Erythroblast (primary cell): ENCODE data around the gene PRKD1.

Experiments used
- GATA1 ChIP-seq: IDR thresholded peaks from 2 replicates; pipeline ENCODE4 v1.6.1; 2011; ENCODE audit warnings: low read depth, mild to moderate bottlenecking, control low read depth, low read length, moderate library complexity
- POLR2A ChIP-seq: IDR thresholded peaks from 2 replicates; pipeline ENCODE4 v1.6.1; 2011; ENCODE audit warnings: mild to moderate bottlenecking, low read length

DNA sequence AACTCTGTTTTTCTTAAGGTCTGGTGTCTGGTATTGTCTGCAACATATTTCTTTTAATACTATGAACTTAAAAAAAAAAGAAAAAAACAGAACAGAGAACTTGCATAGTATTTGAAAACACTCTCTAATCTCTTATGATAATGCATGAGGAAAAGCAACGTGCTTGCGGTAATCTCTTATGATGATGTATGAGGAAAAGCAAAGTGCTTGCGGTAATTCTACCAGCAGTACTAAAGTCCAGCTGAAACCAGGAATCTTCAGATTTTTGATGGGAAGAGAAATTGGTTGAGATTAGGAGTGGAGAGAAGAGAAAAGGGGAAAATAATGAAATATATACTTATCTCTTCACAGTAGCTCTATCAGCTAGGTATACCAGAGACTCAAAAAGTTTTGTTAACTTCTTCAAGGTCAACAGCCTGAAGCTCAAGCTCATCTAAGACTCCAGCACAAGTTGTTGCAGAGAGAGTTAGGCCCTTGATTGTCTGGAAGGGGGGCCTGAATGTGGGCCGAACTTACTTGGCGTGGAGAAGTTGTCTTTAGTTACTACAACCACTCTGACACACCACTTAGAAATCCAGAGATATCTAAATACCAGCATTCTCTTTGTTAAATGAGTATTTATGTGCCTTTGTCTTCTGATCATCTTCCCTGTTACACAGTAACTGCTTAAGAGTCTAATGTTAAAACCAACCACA lies 240.4 kb downstream of the PRKD1 start:
- TF ChIP-seq POLR2A (no peak), GATA1 (no peak)
